ENCODE data around the gene ZNF728. TPM values are rescaled to one million over a fixed set of nuclear protein-coding genes. Genes with fewer than 3 reads are reported as not detected.
"Not testable (repeated sequence)": the region's sequence is repeated elsewhere in the genome, so short reads cannot be mapped to it uniquely, and the experiment has no call there.

ZNF728 gene
- total RNA-seq, 2 donors from 2014 or later: 2.4 to 3.4 TPM

DNA sequence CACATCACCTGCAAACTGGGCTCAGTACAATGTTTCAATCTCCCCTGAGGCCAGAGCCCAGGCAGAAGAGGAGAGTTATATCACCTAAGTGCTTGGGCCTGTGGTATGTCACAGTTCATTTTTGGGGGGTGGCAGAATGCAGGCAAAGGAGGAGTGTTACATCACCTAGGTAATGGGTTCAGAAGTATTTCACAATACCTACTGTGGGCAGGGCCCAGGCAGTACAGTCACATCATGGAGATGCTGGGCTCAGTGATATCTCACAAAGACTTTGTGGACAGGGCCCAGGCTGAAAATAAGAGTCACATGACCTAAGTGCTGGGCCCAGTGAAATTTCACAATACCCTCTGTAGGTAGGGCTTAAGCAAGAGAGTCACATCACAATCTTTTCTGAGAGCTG, 12.7 kb upstream of the ZNF728 start:
- no peak for DNase-seq (ENCODE audit: low spot score)
- no peaks in the 10 kb centered on the region for H3K4me1 ChIP-seq (ENCODE audit: control insufficient read depth in 1 of 2, low read depth in 2 of 2)
- ATAC-seq (ENCODE audit: insufficient number of reproducible peaks, low FRiP score, low read depth): no peak
- TF ChIP-seq, protein P1, sequence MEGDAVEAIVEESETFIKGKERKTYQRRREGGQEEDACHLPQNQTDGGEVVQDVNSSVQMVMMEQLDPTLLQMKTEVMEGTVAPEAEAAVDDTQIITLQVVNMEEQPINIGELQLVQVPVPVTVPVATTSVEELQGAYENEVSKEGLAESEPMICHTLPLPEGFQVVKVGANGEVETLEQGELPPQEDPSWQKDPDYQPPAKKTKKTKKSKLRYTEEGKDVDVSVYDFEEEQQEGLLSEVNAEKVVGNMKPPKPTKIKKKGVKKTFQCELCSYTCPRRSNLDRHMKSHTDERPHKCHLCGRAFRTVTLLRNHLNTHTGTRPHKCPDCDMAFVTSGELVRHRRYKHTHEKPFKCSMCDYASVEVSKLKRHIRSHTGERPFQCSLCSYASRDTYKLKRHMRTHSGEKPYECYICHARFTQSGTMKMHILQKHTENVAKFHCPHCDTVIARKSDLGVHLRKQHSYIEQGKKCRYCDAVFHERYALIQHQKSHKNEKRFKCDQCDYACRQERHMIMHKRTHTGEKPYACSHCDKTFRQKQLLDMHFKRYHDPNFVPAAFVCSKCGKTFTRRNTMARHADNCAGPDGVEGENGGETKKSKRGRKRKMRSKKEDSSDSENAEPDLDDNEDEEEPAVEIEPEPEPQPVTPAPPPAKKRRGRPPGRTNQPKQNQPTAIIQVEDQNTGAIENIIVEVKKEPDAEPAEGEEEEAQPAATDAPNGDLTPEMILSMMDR (IDR thresholded peaks at IDR 0.05): no peak
- H3K27me3 ChIP-seq (replicated peaks; ENCODE audit: insufficient read depth): no peaks in the 10 kb centered on the region
- no peaks in the 10 kb centered on the region for H3K9me3 ChIP-seq
- no peaks in the 10 kb centered on the region for H3K36me3 ChIP-seq
- no peak overlapping the region for H3K27ac ChIP-seq
- H3K4me3 ChIP-seq: no peak overlapping the region

DNA sequence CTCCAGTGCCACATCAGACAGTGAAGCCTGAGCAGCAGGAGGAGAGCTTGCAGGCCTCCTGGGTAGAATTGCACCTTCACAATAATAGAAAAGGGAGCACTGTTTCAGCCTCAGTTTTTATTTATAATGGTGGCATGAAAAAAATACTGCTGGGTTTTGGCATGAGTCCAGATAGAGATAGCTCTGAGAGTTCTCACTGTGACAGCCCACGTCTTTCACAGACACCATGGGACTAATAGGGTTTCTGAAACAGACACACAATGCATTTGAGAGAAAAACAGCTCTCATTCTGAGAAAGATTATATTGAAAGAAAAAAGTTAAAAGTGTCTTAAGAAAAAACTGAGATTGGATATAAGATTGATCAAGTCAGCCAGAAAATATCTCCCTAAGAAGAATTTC, 8.0 kb downstream of the ZNF728 start:
- H3K27me3 ChIP-seq (replicated peaks; ENCODE audit: insufficient read depth); H3K36me3 ChIP-seq; H3K4me1 ChIP-seq (ENCODE audit: control insufficient read depth in 1 of 2, low read depth in 2 of 2); H3K27ac ChIP-seq; DNase-seq (ENCODE audit: low spot score); ATAC-seq (ENCODE audit: insufficient number of reproducible peaks, low FRiP score, low read depth); H3K4me3 ChIP-seq: not testable (repeated sequence)
- peaks cover 51% of the 10 kb centered on the region for H3K9me3 ChIP-seq

DNA sequence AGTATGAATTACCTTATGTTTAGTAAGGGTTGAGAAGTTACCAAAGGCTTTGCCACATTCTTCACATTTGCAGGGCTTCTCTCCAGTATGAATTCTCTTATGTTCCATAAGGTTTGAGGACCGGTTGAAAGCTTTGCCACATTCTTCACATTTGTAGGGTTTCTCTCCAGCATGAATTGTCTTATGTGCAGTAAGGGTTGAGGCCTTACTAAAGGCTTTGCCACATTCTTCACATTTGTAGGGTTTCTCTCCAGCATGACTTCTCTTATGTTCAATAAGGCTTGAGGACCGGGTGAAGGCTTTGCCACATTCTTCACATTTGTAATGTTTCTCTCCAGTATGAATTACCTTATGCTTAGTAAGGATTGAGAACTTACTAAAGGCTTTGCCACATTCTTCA, 26.7 kb downstream of the ZNF728 start:
- no peaks in the 10 kb centered on the region for H3K27me3 ChIP-seq (replicated peaks; ENCODE audit: insufficient read depth)
- ATAC-seq (ENCODE audit: insufficient number of reproducible peaks, low FRiP score, low read depth): no peak
- peaks cover 95% of the 10 kb centered on the region for H3K9me3 ChIP-seq
- no peaks in the 10 kb centered on the region for H3K4me1 ChIP-seq (ENCODE audit: control insufficient read depth in 1 of 2, low read depth in 2 of 2)
- peaks cover 40% of the 10 kb centered on the region for H3K36me3 ChIP-seq
- H3K27ac ChIP-seq: no peak overlapping the region
- TF ChIP-seq, protein P1 (IDR thresholded peaks at IDR 0.05): no peak
- H3K4me3 ChIP-seq: no peak overlapping the region
- DNase-seq (ENCODE audit: low spot score): no peak

DNA sequence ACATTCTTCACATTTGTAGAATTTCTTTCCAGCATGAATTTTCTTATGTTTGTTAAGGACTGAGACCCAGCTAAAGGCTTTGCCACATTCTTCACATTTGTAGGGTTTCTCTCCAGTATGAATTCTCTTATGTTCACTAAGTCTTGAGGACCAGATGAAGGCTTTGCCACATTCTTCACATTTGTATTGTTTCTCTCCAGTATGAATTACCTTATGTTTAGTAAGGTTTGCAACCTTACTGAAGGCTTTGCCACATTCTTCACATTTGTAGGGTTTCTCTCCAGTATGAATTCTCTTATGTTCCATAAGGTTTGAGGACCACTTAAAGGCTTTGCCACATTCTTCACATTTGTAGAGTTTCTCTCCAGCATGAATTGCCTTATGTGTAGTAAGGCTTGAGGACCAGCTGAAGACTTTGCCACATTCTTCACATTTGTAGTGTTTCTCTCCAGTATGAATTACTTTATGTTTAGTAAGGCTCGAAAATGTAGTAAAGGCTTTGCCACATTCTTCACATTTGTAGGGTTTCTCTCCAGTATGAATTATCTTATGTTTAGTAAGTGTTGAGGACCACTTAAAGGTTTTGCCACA, 27.3 kb downstream of the ZNF728 start:
- not testable (repeated sequence) for H3K27ac ChIP-seq; H3K4me3 ChIP-seq; H3K4me1 ChIP-seq (ENCODE audit: control insufficient read depth in 1 of 2, low read depth in 2 of 2); DNase-seq (ENCODE audit: low spot score); ATAC-seq (ENCODE audit: insufficient number of reproducible peaks, low FRiP score, low read depth); H3K27me3 ChIP-seq (replicated peaks; ENCODE audit: insufficient read depth)
- Histone ChIP-seq H3K36me3 (peaks cover 42% of the 10 kb centered on the region), H3K9me3 (peaks cover 95% of the 10 kb centered on the region)

DNA sequence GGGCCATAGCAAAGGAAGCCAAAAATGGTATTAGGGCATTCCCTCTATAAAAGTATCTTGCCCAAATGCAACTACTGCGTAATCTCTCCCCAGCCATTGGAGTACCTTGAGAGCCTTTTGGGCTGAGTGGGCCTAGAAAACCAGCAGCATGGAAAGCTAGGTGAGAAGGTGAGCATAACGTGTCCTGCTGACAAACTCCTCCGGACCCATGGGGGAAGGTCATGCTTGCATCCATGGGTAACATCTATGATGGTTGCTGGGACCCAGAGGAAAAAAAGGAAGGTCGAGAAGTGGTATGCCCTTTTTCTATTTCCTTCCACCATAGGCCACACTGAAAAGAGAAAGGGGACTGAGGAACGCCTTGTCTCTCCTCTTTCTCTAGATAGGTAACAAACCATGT, 57.4 kb downstream of the ZNF728 start:
- no peak for ATAC-seq (ENCODE audit: insufficient number of reproducible peaks, low FRiP score, low read depth)
- Histone ChIP-seq H3K27me3 (replicated peaks; ENCODE audit: insufficient read depth) (no peaks in the 10 kb centered on the region), H3K9me3 (peaks cover 31% of the 10 kb centered on the region), H3K27ac (no peak overlapping the region), H3K4me1 (ENCODE audit: control insufficient read depth in 1 of 2, low read depth in 2 of 2) (no peaks in the 10 kb centered on the region), H3K4me3 (no peak overlapping the region), H3K36me3 (no peaks in the 10 kb centered on the region)
- TF ChIP-seq, protein P1 (IDR thresholded peaks at IDR 0.05): no peak
- DNase-seq (ENCODE audit: low spot score): no peak

DNA sequence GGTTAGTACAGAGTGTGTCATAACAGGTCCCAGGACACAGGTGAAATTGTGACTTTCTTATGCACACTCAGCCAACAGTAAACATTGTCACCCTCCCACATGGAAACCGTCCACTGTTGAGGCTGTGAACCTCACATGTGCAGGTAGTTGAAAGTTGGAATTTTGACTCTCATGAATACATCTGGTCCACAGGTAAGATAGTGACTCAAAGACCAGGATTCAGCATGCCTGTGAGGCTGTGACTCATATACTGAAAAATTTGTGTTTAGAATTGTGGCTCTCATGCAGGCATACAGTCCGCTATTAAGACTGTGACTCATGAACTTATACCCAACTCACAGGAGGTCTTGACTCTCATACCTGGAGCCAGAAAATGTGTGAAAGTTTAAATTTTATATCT, 67.8 kb downstream of the ZNF728 start:
- ATAC-seq (ENCODE audit: insufficient number of reproducible peaks, low FRiP score, low read depth) (no peak), DNase-seq (ENCODE audit: low spot score) (no peak)
- Histone ChIP-seq H3K27ac (no peak overlapping the region), H3K4me3 (no peak overlapping the region), H3K9me3 (no peaks in the 10 kb centered on the region), H3K27me3 (replicated peaks; ENCODE audit: insufficient read depth) (no peaks in the 10 kb centered on the region), H3K36me3 (no peaks in the 10 kb centered on the region), H3K4me1 (ENCODE audit: control insufficient read depth in 1 of 2, low read depth in 2 of 2) (no peaks in the 10 kb centered on the region)
- TF ChIP-seq, protein P1 (IDR thresholded peaks at IDR 0.05): no peak

DNA sequence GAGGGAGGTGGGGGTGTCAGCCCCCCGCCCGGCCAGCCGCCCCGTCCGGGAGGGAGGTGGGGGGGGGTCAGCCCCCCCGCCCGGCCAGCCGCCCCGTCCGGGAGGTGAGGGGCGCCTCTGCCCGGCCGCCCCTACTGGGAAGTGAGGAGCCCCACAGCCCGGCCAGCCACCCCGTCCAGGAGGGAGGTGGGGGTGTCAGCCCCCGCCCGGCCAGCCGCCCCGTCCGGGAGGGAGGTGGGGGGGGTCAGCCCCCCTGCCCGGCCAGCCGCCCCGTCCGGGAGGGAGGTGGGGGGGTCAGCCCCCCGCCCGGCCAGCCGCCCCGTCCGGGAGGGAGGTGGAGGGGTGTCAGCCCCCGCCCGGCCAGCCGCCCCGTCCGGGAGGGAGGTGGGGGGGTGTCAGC, 75.4 kb downstream of the ZNF728 start:
- not testable (repeated sequence) for ATAC-seq (ENCODE audit: insufficient number of reproducible peaks, low FRiP score, low read depth); DNase-seq (ENCODE audit: low spot score)

DNA sequence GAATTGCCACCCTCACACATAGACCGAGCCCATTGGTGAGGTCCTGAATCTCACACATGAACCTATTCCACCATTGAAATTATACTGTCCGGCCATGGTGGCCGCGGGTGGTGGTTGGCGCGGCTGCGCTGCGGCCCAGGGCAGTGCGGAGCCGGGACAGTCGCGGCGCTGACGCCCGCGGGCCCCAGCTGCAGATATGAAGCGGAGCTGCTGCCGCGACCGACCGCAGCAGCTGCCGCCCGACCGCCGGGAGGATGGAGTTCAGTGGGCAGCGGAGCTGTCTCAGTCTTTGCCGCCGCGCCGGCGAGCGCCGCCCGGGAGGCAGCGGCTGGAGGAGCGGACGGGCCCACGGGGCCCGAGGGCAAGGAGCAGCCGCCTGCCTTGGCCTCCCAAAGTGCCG, 77.8 kb downstream of the ZNF728 start:
- H3K36me3 ChIP-seq; H3K4me1 ChIP-seq (ENCODE audit: control insufficient read depth in 1 of 2, low read depth in 2 of 2); ATAC-seq (ENCODE audit: insufficient number of reproducible peaks, low FRiP score, low read depth); H3K27ac ChIP-seq; H3K4me3 ChIP-seq; H3K9me3 ChIP-seq; H3K27me3 ChIP-seq (replicated peaks; ENCODE audit: insufficient read depth); DNase-seq (ENCODE audit: low spot score): not testable (repeated sequence)

More for the DNA sequence above, 75.4 kb downstream of the ZNF728 start:
- not testable (repeated sequence) for H3K27me3 ChIP-seq (replicated peaks; ENCODE audit: insufficient read depth); H3K36me3 ChIP-seq; H3K4me3 ChIP-seq; H3K4me1 ChIP-seq (ENCODE audit: control insufficient read depth in 1 of 2, low read depth in 2 of 2); H3K9me3 ChIP-seq; H3K27ac ChIP-seq
